ENCODE results near the gene KRTAP5-6.

The KRTAP5-6 gene

GRCh38 chr11:1731451-1732059, 34.6 kb downstream of the KRTAP5-6 start:
- no peak for TF ChIP-seq CTCF (IDR thresholded peaks at IDR 0.05; ENCODE audit: borderline replicate concordance, insufficient read depth, low read depth, low read length)

GRCh38 chr11:1732418-1733008, 35.5 kb downstream of the KRTAP5-6 start:
- no peak for TF ChIP-seq CTCF (IDR thresholded peaks at IDR 0.05; ENCODE audit: borderline replicate concordance, insufficient read depth, low read depth, low read length)
- no peak overlapping the region for H3K4me3 ChIP-seq (ENCODE audit: low read depth, low read length)

More at GRCh38 chr11:1731451-1732059, 34.6 kb downstream of the KRTAP5-6 start:
- no peak overlapping the region for H3K4me3 ChIP-seq (ENCODE audit: low read depth, low read length)

- no peak for TF ChIP-seq CTCF (IDR thresholded peaks at IDR 0.05; ENCODE audit: borderline replicate concordance, insufficient read depth, low read depth, low read length)
Observed at GRCh38 chr11:1733009-1733715, 36.2 kb downstream of the KRTAP5-6 start.

GRCh38 chr11:1733716-1734640, 37.0 kb downstream of the KRTAP5-6 start:
- no peak for TF ChIP-seq CTCF (IDR thresholded peaks at IDR 0.05; ENCODE audit: borderline replicate concordance, insufficient read depth, low read depth, low read length)
- no peak overlapping the region for H3K4me3 ChIP-seq (ENCODE audit: low read depth, low read length)

More at GRCh38 chr11:1733009-1733715, 36.2 kb downstream of the KRTAP5-6 start:
- no peak overlapping the region for H3K4me3 ChIP-seq (ENCODE audit: low read depth, low read length)

GRCh38 chr11:1734641-1735081, 37.7 kb downstream of the KRTAP5-6 start:
- H3K4me3 ChIP-seq (ENCODE audit: low read depth, low read length) = no peak overlapping the region
- TF ChIP-seq CTCF (IDR thresholded peaks at IDR 0.05; ENCODE audit: borderline replicate concordance, insufficient read depth, low read depth, low read length) = no peak

- no peak for TF ChIP-seq CTCF (IDR thresholded peaks at IDR 0.05; ENCODE audit: borderline replicate concordance, insufficient read depth, low read depth, low read length)
- H3K4me3 ChIP-seq (ENCODE audit: low read depth, low read length) = no peak overlapping the region
Observed at GRCh38 chr11:1735271-1735670, 38.3 kb downstream of the KRTAP5-6 start.

Measured in GM12875 (cell line).